ENCODE measurements around the gene EXO1. TPM values are rescaled to one million over a fixed set of nuclear protein-coding genes. Genes with fewer than 3 reads are reported as not detected.

EXO1 gene
- polyA plus RNA-seq, 1 donor (not counting 4 experiments of a cell fraction or from before 2014, with no cell fraction given) = 5.4 TPM

DNA sequence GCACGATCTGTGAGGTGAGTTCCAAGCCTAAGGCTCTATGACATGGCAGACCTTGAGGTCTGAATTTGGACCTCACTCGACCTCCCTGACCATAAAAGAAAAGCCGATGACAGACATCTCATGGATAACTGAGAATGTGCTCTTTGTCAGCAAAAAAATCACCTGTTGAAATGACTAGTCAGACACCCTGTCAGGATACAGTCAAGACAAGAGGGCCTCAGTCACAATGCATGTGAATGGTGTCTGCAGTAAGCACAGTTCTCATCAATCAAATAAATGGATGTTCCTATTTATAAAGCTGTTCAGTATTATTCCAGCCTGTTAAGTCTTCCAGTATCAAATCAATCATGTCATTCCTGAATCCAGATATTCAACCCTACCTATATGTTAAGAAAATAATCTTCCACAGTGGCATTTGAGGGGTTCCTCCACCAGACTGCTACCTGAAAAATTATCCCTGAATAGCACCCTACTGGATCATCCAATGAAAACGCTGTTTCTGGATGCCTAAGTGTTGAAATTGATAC lies 28.6 kb upstream of the EXO1 start:
- no peaks in the 10 kb centered on the region for H3K79me2 ChIP-seq (ENCODE audit: control insufficient read depth, insufficient read depth, low read length)
- no peaks in the 10 kb centered on the region for H3K9me3 ChIP-seq (ENCODE audit: control insufficient read depth, low read depth, low read length)
- no peak overlapping the region for H2AFZ ChIP-seq (ENCODE audit: control insufficient read depth, low read length)
- H3K4me3 ChIP-seq (ENCODE audit: control insufficient read depth in 2 of 3, extremely low read depth in 1 of 3, insufficient read depth in 2 of 3, low read depth in 1 of 3, low read length in 3 of 3) = no peak overlapping the region
- H3K36me3 ChIP-seq (ENCODE audit: control insufficient read depth in 2 of 2, extremely low read depth in 1 of 2, insufficient read depth in 2 of 2, low read length in 2 of 2) = no peaks in the 10 kb centered on the region
- no peaks in the 10 kb centered on the region for H3K27me3 ChIP-seq (ENCODE audit: control insufficient read depth, extremely low read depth, insufficient read depth, low read length)
- H3K9me1 ChIP-seq (ENCODE audit: control insufficient read depth, extremely low read depth, insufficient read depth, low read length) = no peaks in the 10 kb centered on the region
- DNase-seq (ENCODE audit: low read depth, low spot score) = no peak
- no peaks in the 10 kb centered on the region for H4K20me1 ChIP-seq (ENCODE audit: control insufficient read depth, extremely low read depth, insufficient read depth, low read length)
- no peak overlapping the region for H3K9ac ChIP-seq (ENCODE audit: control insufficient read depth, extremely low read depth, insufficient read depth, low read length)
- no peak for FAIRE-seq
- H3K4me1 ChIP-seq (ENCODE audit: control insufficient read depth, extremely low read depth, insufficient read depth, low read length) = no peaks in the 10 kb centered on the region
- H3K27ac ChIP-seq (ENCODE audit: control insufficient read depth, insufficient read depth, low read length) = no peak overlapping the region
- TF ChIP-seq EZH2 (IDR thresholded peaks at IDR 0.05; ENCODE audit: low read length) (no peak), CTCF (optimal IDR thresholded peaks at IDR 0.05 in 1 of 3, IDR thresholded peaks at IDR 0.05 in 1 of 3, conservative IDR thresholded peaks at IDR 0.05 in 1 of 3; ENCODE audit: extremely low read depth in 1 of 3, insufficient read depth in 2 of 3, low read length in 3 of 3) (no peak)
- H3K4me2 ChIP-seq (ENCODE audit: control insufficient read depth, extremely low read depth, insufficient read depth, low read depth, low read length) = no peak overlapping the region
- dilution Hi-C loops (cut with MboI; ENCODE audit: extremely low pct_ligation_motif_present, low sequenced_read_pairs) = no loop called here

GRCh38 chr1:241821363-241821762 lies 26.6 kb upstream of the EXO1 start:
- FAIRE-seq (no peak), DNase-seq (ENCODE audit: low read depth, low spot score) (no peak)
- no peak overlapping the region for H3K9ac ChIP-seq (ENCODE audit: control insufficient read depth, extremely low read depth, insufficient read depth, low read length)
- H4K20me1 ChIP-seq (ENCODE audit: control insufficient read depth, extremely low read depth, insufficient read depth, low read length) = no peaks in the 10 kb centered on the region
- no peak overlapping the region for H2AFZ ChIP-seq (ENCODE audit: control insufficient read depth, low read length)
- TF ChIP-seq EZH2 (IDR thresholded peaks at IDR 0.05; ENCODE audit: low read length) = no peak
- no peak for TF ChIP-seq CTCF (optimal IDR thresholded peaks at IDR 0.05 in 1 of 3, IDR thresholded peaks at IDR 0.05 in 1 of 3, conservative IDR thresholded peaks at IDR 0.05 in 1 of 3; ENCODE audit: extremely low read depth in 1 of 3, insufficient read depth in 2 of 3, low read length in 3 of 3)
- no peaks in the 10 kb centered on the region for H3K9me3 ChIP-seq (ENCODE audit: control insufficient read depth, low read depth, low read length)
- no peak overlapping the region for H3K4me2 ChIP-seq (ENCODE audit: control insufficient read depth, extremely low read depth, insufficient read depth, low read depth, low read length)
- H3K27me3 ChIP-seq (ENCODE audit: control insufficient read depth, extremely low read depth, insufficient read depth, low read length) = no peaks in the 10 kb centered on the region
- H3K4me1 ChIP-seq (ENCODE audit: control insufficient read depth, extremely low read depth, insufficient read depth, low read length) = no peaks in the 10 kb centered on the region
- H3K9me1 ChIP-seq (ENCODE audit: control insufficient read depth, extremely low read depth, insufficient read depth, low read length) = no peaks in the 10 kb centered on the region
- H3K36me3 ChIP-seq (ENCODE audit: control insufficient read depth in 2 of 2, extremely low read depth in 1 of 2, insufficient read depth in 2 of 2, low read length in 2 of 2) = no peaks in the 10 kb centered on the region
- H3K27ac ChIP-seq (ENCODE audit: control insufficient read depth, insufficient read depth, low read length) = no peak overlapping the region
- dilution Hi-C loops (cut with MboI; ENCODE audit: extremely low pct_ligation_motif_present, low sequenced_read_pairs) = no loop called here
- no peak overlapping the region for H3K4me3 ChIP-seq (ENCODE audit: control insufficient read depth in 2 of 3, extremely low read depth in 1 of 3, insufficient read depth in 2 of 3, low read depth in 1 of 3, low read length in 3 of 3)
- H3K79me2 ChIP-seq (ENCODE audit: control insufficient read depth, insufficient read depth, low read length) = no peaks in the 10 kb centered on the region

Measured in keratinocyte (primary cell).